Hepatocyte (in vitro differentiated cells): ENCODE measurements around the gene KNOP1. TPM values are rescaled to one million over a fixed set of nuclear protein-coding genes. Genes with fewer than 3 reads are reported as not detected.
A peak's percentile ranks its signal among the peaks of the same experiment; 100 is the strongest.

Experiments
- DNase-seq: peaks from one replicate; pipeline ENCODE4 v3.0.0-alpha.2; 2016; ENCODE audit warnings: low spot score
- H2AFZ ChIP-seq: fragments of 200-600 bp; sonication (generic); 2 replicates; pipeline ENCODE4 v1.6.0; 2016; ENCODE audit warnings: antibody characterized with exemption, mild to moderate bottlenecking
- H3K27ac ChIP-seq: fragments of 200-600 bp; sonication (generic); 2 replicates; pipeline ENCODE4 v1.5.1; 2016; ENCODE audit warnings: mild to moderate bottlenecking
- H3K27me3 ChIP-seq: fragments of 200-600 bp; sonication (generic); 2 replicates; pipeline ENCODE4 v1.6.1; 2016
- H3K36me3 ChIP-seq: fragments of 200-600 bp; sonication (generic); replicated peaks from 2 replicates; pipeline ENCODE4 v1.5.1; 2016; ENCODE audit warnings: low read depth; ENCODE audit not compliant: insufficient read depth
- H3K4me1 ChIP-seq: fragments of 200-600 bp; sonication (generic); 2 replicates; pipeline ENCODE4 v1.5.1; 2016; ENCODE audit warnings: mild to moderate bottlenecking, moderate library complexity; ENCODE audit not compliant: insufficient read depth
- H3K4me2 ChIP-seq: fragments of 200-600 bp; sonication (generic); 2 replicates; pipeline ENCODE4 v1.6.0; 2016
- H3K4me3 ChIP-seq: fragments of 200-600 bp; sonication (generic); 2 replicates; pipeline ENCODE4 v1.5.1; 2016; ENCODE audit warnings: mild to moderate bottlenecking
- H3K79me2 ChIP-seq: fragments of 200-600 bp; sonication (generic); 2 replicates; pipeline ENCODE4 v1.6.0; 2017; ENCODE audit warnings: mild to moderate bottlenecking
- H3K9me2 ChIP-seq: fragments of 200-600 bp; sonication (generic); replicated peaks from 2 replicates; pipeline ENCODE4 v1.6.0; 2017; ENCODE audit warnings: mild to moderate bottlenecking; ENCODE audit not compliant: insufficient read depth
- H3K9me3 ChIP-seq: fragments of 200-600 bp; sonication (generic); 2 replicates; pipeline ENCODE4 v1.5.1; 2016; ENCODE audit warnings: low read depth, mild to moderate bottlenecking
- H4K20me1 ChIP-seq: fragments of 200-600 bp; sonication (generic); 2 replicates; pipeline ENCODE4 v1.6.0; 2016; ENCODE audit warnings: mild to moderate bottlenecking; ENCODE audit not compliant: insufficient read depth, poor library complexity, severe bottlenecking
- EZH2 ChIP-seq: fragments of 200-600 bp; sonication (generic); IDR thresholded peaks from 2 replicates; pipeline ENCODE4 v1.6.1; 2016; ENCODE audit warnings: antibody characterized with exemption, mild to moderate bottlenecking, borderline replicate concordance
- EZH2phosphoT487 ChIP-seq: fragments of 200-600 bp; sonication (generic); IDR thresholded peaks from one replicate; pipeline ENCODE4 v1.6.1; 2018; ENCODE audit warnings: antibody characterized with exemption, mild to moderate bottlenecking, low read depth, moderate library complexity; ENCODE audit not compliant: unreplicated experiment, severe bottlenecking
- WGBS: methylation state at CpG from one replicate; pipeline ENCODE4 v1.1.6; 2016; ENCODE audit warnings: low lambda C conversion rate; ENCODE audit errors: missing lambda C conversion rate; 5-methylcytosine and 5-hydroxymethylcytosine counted together
- polyA plus RNA-seq: library from polyadenylated mRNA; unstranded; fragments of >200 nt; fragmentation: Nextera tagmentation; extraction: Ambion mirVana; gene quantifications from 2 replicates; pipeline ENCODE4 v1.2.1, GENCODE V29; 2016
- total RNA-seq: library from RNA; depleted of rRNA; stranded (reverse); fragments of >200 nt; gene quantifications from 2 replicates; pipeline ENCODE4 v1.2.3, GENCODE V29; 2014
- TF ChIP-seq, protein P1 (sequence below): fragments of 200-600 bp; sonication (generic); IDR thresholded peaks from 2 replicates; pipeline ENCODE4 v1.5.1; 2016; ENCODE audit warnings: antibody characterized with exemption, mild to moderate bottlenecking; ENCODE audit not compliant: poor library complexity

KNOP1 gene
- total and polyA plus RNA-seq, 2 experiments from 2014 or later = 19.4 to 30.4 TPM

DNA sequence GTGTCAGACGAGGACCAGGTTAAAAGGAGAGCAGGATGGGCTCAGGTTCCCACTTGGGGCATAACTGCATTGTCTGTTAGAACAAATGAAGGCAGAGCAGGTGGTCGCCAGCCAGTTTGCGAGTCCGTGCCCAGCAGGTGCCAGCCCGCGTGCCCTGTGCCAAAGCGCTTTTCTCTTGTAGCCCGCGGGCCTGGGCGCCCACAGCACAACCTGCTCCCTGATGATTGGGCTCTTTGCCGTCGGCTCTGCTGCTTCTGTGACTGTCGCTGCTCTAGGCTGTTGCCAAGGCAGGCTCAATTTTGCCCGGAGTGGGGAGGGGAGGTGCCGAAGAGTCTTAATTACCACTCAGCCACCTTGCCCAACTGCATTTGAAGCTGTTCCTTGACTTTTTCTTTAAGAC, 21.1 kb downstream of the KNOP1 start:
- peaks cover 17% of the 10 kb centered on the region for H3K4me1 ChIP-seq
- H3K27me3 ChIP-seq = no peaks in the 10 kb centered on the region
- H4K20me1 ChIP-seq = no peaks in the 10 kb centered on the region
- DNase-seq = no peak
- no peak overlapping the region for H2AFZ ChIP-seq
- H3K9me3 ChIP-seq = no peaks in the 10 kb centered on the region
- H3K4me3 ChIP-seq = no peak overlapping the region
- no peaks in the 10 kb centered on the region for H3K9me2 ChIP-seq
- H3K27ac ChIP-seq = peak overlapping the region; percentile 28
- peaks cover 6% of the 10 kb centered on the region for H3K79me2 ChIP-seq
- 95% methylated on average over 15 of the region's 15 CpGs for WGBS
- no peak for TF ChIP-seq EZH2phosphoT487
- TF ChIP-seq, protein P1, sequence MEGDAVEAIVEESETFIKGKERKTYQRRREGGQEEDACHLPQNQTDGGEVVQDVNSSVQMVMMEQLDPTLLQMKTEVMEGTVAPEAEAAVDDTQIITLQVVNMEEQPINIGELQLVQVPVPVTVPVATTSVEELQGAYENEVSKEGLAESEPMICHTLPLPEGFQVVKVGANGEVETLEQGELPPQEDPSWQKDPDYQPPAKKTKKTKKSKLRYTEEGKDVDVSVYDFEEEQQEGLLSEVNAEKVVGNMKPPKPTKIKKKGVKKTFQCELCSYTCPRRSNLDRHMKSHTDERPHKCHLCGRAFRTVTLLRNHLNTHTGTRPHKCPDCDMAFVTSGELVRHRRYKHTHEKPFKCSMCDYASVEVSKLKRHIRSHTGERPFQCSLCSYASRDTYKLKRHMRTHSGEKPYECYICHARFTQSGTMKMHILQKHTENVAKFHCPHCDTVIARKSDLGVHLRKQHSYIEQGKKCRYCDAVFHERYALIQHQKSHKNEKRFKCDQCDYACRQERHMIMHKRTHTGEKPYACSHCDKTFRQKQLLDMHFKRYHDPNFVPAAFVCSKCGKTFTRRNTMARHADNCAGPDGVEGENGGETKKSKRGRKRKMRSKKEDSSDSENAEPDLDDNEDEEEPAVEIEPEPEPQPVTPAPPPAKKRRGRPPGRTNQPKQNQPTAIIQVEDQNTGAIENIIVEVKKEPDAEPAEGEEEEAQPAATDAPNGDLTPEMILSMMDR = no peak
- no peak for TF ChIP-seq EZH2
- no peaks in the 10 kb centered on the region for H3K36me3 ChIP-seq
- no peak overlapping the region for H3K4me2 ChIP-seq

DNA sequence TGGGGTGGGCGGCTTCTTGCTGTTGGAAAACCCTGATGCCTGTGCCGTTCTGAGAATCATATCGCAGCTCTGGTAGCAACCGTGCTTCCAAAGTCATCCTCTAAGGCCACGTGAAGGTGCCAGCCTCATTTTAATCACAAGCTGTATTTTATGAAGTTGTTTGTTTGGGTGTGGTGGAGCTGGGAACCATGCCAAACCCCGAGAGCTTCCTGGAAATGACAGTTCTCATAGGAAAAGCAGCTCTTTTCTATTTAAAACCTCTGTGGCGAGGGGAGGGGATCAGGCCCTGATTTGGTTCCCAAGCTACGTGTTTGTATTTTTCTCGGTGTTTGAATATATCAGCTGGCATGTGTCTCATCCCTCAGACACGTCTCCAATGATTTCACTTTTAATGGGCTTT, 21.7 kb downstream of the KNOP1 start:
- no peaks in the 10 kb centered on the region for H3K9me3 ChIP-seq
- 48% methylated on average over 10 of the region's 10 CpGs for WGBS
- H3K27me3 ChIP-seq = no peaks in the 10 kb centered on the region
- H3K4me2 ChIP-seq = no peak overlapping the region
- no peaks in the 10 kb centered on the region for H3K9me2 ChIP-seq
- H3K27ac ChIP-seq = peak overlapping the region; percentile 28
- peaks cover 6% of the 10 kb centered on the region for H3K79me2 ChIP-seq
- no peak overlapping the region for H3K4me3 ChIP-seq
- TF ChIP-seq, protein P1 = no peak
- TF ChIP-seq EZH2phosphoT487 (no peak), EZH2 (no peak)
- no peak overlapping the region for H2AFZ ChIP-seq
- no peaks in the 10 kb centered on the region for H4K20me1 ChIP-seq
- H3K36me3 ChIP-seq = no peaks in the 10 kb centered on the region
- H3K4me1 ChIP-seq = peaks cover 17% of the 10 kb centered on the region
- DNase-seq = peak; percentile 63

DNA sequence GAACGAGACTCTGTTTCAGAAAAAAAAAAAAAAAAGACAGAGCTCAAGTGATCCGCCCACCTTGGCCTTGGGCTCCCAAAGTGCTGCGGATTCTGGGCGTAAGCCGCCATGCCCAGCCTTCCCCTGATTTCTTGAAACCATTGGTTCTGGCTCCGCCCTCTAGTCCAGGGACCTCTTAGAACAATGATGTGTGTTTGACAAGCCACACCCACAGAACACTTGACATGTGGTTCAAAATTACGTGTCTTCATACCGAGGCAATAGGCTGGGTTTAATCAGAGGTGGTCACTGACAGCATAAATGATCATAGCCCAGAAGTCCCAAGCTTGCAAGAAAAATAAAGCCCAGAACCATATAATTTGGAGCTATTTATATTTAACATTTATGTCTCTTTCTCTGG, 23.0 kb downstream of the KNOP1 start:
- 95% methylated on average over 8 of the region's 8 CpGs for WGBS
- Histone ChIP-seq H3K4me3 (no peak overlapping the region), H4K20me1 (no peaks in the 10 kb centered on the region), H2AFZ (no peak overlapping the region), H3K27ac (no peak overlapping the region), H3K9me2 (no peaks in the 10 kb centered on the region), H3K27me3 (no peaks in the 10 kb centered on the region), H3K9me3 (no peaks in the 10 kb centered on the region), H3K4me2 (no peak overlapping the region), H3K36me3 (no peaks in the 10 kb centered on the region), H3K4me1 (peaks cover 9% of the 10 kb centered on the region), H3K79me2 (peaks cover 6% of the 10 kb centered on the region)
- TF ChIP-seq EZH2phosphoT487 (no peak), EZH2 (no peak)
- TF ChIP-seq, protein P1 = no peak
- no peak for DNase-seq

DNA sequence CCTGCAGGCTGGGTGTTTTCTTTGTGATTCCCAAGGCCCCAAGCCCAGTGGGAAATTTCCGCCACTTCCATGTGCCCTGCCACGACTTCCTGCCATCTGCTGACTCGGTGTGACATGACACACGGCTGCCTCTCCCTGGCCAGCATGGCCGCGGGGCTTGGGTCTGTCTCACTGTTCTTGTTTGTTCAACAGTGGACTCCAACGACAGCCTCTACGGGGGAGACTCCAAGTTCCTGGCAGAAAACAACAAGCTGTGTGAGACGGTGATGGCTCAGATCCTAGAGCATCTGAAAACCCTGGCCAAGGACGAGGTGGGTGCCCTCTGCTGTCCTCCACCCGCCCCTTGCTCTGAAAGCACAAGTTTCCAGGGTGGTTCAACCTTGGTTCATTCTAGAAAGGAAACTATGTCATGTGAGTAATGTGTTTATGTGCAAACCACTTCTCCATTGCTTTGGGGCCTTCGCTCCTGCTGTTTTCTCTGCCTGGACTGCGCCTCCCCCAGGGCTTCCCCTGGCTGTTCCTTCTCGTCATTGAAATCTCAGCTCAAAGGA, 26.8 kb downstream of the KNOP1 start:
- Histone ChIP-seq H3K79me2 (no peaks in the 10 kb centered on the region), H3K9me3 (no peaks in the 10 kb centered on the region), H3K9me2 (no peaks in the 10 kb centered on the region), H3K4me3 (no peak overlapping the region), H3K36me3 (no peaks in the 10 kb centered on the region), H3K27ac (no peak overlapping the region), H3K4me2 (no peak overlapping the region), H2AFZ (no peak overlapping the region), H3K27me3 (no peaks in the 10 kb centered on the region), H3K4me1 (peaks cover 3% of the 10 kb centered on the region), H4K20me1 (no peaks in the 10 kb centered on the region)
- TF ChIP-seq EZH2 = no peak
- TF ChIP-seq, protein P1 = no peak
- TF ChIP-seq EZH2phosphoT487 = no peak
- 94% methylated on average over 14 of the region's 14 CpGs for WGBS
- DNase-seq = no peak
